ENCODE results near the gene SATB1. TPM values are rescaled to one million over a fixed set of nuclear protein-coding genes. Genes with fewer than 3 reads are reported as not detected.

SATB1 gene
- total RNA-seq, 1 experiment from 2014 or later = 28.7 TPM

DNA sequence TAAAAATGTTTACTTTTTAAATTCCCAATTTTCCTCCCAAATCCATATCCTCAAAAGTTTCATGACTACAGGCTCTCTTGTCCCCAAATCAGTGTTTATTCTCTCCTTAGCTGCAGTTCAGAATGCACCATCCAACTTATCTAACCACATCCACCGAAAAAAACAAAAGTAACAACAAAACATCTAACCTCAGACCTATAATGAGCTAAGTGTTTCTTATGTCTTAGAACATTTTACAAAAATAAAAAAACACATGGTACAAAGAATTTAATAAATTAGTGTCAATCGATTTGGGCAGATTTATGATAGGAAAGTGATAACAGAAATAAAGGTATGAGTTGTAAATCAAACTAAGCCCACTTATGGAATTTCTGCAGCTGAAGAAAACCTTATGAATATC, 13.6 kb downstream of the SATB1 start:
- Histone ChIP-seq H3K4me3 (no peak overlapping the region), H2AFZ (no peak overlapping the region), H3K9me3 (ENCODE audit: insufficient read depth, low read depth) (no peaks in the 10 kb centered on the region), H3K79me2 (ENCODE audit: low read depth) (no peaks in the 10 kb centered on the region), H3K4me1 (replicated peaks; ENCODE audit: insufficient read depth) (no peaks in the 10 kb centered on the region), H3K4me2 (no peak overlapping the region), H3K27ac (no peak overlapping the region), H3F3A (ENCODE audit: insufficient read depth, low read depth) (no peaks in the 10 kb centered on the region), H3K36me3 (ENCODE audit: low read depth) (0 out of 2 replicates have a peak, but pooled peaks cover 6% of the 10 kb centered on the region), H4K20me1 (ENCODE audit: insufficient read depth) (no peaks in the 10 kb centered on the region), H3K9me2 (ENCODE audit: insufficient read depth) (no peaks in the 10 kb centered on the region), H3K27me3 (ENCODE audit: insufficient read depth, low read depth) (no peaks in the 10 kb centered on the region)
- TF ChIP-seq, protein P1, sequence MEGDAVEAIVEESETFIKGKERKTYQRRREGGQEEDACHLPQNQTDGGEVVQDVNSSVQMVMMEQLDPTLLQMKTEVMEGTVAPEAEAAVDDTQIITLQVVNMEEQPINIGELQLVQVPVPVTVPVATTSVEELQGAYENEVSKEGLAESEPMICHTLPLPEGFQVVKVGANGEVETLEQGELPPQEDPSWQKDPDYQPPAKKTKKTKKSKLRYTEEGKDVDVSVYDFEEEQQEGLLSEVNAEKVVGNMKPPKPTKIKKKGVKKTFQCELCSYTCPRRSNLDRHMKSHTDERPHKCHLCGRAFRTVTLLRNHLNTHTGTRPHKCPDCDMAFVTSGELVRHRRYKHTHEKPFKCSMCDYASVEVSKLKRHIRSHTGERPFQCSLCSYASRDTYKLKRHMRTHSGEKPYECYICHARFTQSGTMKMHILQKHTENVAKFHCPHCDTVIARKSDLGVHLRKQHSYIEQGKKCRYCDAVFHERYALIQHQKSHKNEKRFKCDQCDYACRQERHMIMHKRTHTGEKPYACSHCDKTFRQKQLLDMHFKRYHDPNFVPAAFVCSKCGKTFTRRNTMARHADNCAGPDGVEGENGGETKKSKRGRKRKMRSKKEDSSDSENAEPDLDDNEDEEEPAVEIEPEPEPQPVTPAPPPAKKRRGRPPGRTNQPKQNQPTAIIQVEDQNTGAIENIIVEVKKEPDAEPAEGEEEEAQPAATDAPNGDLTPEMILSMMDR (conservative IDR thresholded peaks at IDR 0.05) = no peak
- no peak for TF ChIP-seq EZH2 (IDR thresholded peaks at IDR 0.05; ENCODE audit: low read depth)
- ChIA-PET CTCF (no interaction called here), POLR2A (ENCODE audit: unreplicated experiment) (no interaction called here)
- intact Hi-C loops (cut with micrococcal nuclease; ENCODE audit: unreplicated experiment) = no loop called here
- no TSS peak for BruUV-seq (replicated peaks)
- DNase-seq = no peak

DNA sequence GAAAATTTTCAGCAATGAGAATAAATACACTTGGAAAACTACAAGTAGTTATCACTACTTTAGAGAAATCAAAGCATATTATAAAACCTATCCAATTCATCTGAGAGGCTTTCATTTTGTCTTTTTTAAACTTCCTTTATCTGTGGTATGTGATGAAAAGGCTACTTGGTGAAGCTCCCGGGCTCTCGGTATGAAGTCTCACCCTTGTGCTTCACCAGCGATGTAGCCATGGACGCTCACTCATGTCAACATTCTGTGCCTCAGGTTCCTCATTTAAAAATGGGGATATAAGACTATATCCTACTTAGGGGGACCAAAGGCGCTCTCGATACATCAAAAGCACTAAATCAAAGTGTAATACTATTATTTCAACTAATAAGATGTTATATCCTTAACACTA, 14.9 kb downstream of the SATB1 start:
- no peaks in the 10 kb centered on the region for H4K20me1 ChIP-seq (ENCODE audit: insufficient read depth)
- TF ChIP-seq, protein P1 (conservative IDR thresholded peaks at IDR 0.05) = no peak
- no peak for TF ChIP-seq EZH2 (IDR thresholded peaks at IDR 0.05; ENCODE audit: low read depth)
- DNase-seq = no peak
- no peaks in the 10 kb centered on the region for H3K9me2 ChIP-seq (ENCODE audit: insufficient read depth)
- no peak overlapping the region for H3K4me3 ChIP-seq
- 0 out of 2 replicates have a peak, but pooled peaks cover 6% of the 10 kb centered on the region for H3K36me3 ChIP-seq (ENCODE audit: low read depth)
- H3K4me2 ChIP-seq = no peak overlapping the region
- H3K9me3 ChIP-seq (ENCODE audit: insufficient read depth, low read depth) = no peaks in the 10 kb centered on the region
- H2AFZ ChIP-seq = no peak overlapping the region
- intact Hi-C loops (cut with micrococcal nuclease; ENCODE audit: unreplicated experiment) = no loop called here
- no TSS peak for BruUV-seq (replicated peaks)
- CTCF ChIA-PET = no interaction called here
- H3K79me2 ChIP-seq (ENCODE audit: low read depth) = no peaks in the 10 kb centered on the region
- H3K4me1 ChIP-seq (replicated peaks; ENCODE audit: insufficient read depth) = no peaks in the 10 kb centered on the region
- no peaks in the 10 kb centered on the region for H3K27me3 ChIP-seq (ENCODE audit: insufficient read depth, low read depth)
- no peaks in the 10 kb centered on the region for H3F3A ChIP-seq (ENCODE audit: insufficient read depth, low read depth)
- POLR2A ChIA-PET (ENCODE audit: unreplicated experiment) = no interaction called here
- H3K27ac ChIP-seq = no peak overlapping the region

DNA sequence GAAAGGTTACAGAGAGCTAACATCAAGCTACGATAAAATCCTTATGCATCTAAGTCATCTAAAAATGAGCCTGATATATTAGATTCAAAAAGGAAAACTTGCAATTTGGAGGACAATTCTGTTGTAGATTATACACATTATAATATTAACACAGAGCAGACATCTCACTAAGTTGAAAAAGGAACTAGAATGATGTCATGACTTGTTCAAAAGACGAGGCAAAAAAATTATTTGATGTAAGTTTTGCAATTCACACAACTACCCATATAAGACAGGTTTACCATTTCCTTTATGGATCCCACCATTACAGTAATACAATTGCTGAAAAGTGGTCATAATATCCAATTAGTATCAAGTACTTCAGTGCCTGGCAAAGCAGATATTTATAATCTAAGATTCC, 15.9 kb downstream of the SATB1 start:
- Histone ChIP-seq H2AFZ (no peak overlapping the region), H3F3A (ENCODE audit: insufficient read depth, low read depth) (no peaks in the 10 kb centered on the region), H3K4me3 (no peak overlapping the region), H3K4me1 (replicated peaks; ENCODE audit: insufficient read depth) (no peaks in the 10 kb centered on the region), H4K20me1 (ENCODE audit: insufficient read depth) (no peaks in the 10 kb centered on the region), H3K27ac (no peak overlapping the region), H3K9me2 (ENCODE audit: insufficient read depth) (no peaks in the 10 kb centered on the region), H3K79me2 (ENCODE audit: low read depth) (no peaks in the 10 kb centered on the region), H3K4me2 (no peak overlapping the region), H3K9me3 (ENCODE audit: insufficient read depth, low read depth) (no peaks in the 10 kb centered on the region), H3K27me3 (ENCODE audit: insufficient read depth, low read depth) (no peaks in the 10 kb centered on the region), H3K36me3 (ENCODE audit: low read depth) (0 out of 2 replicates have a peak, but pooled peaks cover 6% of the 10 kb centered on the region)
- POLR2A ChIA-PET (ENCODE audit: unreplicated experiment) = no interaction called here
- TF ChIP-seq, protein P1 (conservative IDR thresholded peaks at IDR 0.05) = no peak
- no peak for TF ChIP-seq EZH2 (IDR thresholded peaks at IDR 0.05; ENCODE audit: low read depth)
- CTCF ChIA-PET = no interaction called here
- intact Hi-C loops (cut with micrococcal nuclease; ENCODE audit: unreplicated experiment) = no loop called here
- no TSS peak for BruUV-seq (replicated peaks)
- no peak for DNase-seq

All from PC-9 (cell line).